Activated naive CD8-positive, alpha-beta T cell treated with anti-CD3 and anti-CD28 coated beads, Interleukin-2, amount 10 ng/mL, durations not matched to agents 7 days and 5 days (primary cell): ENCODE results near the gene C2CD2. TPM values are rescaled to one million over a fixed set of nuclear protein-coding genes. Genes with fewer than 3 reads are reported as not detected.

ENCODE experiments used
- ATAC-seq: fragments of 150-1000 bp; cut with Tn5 transposase; one replicate; pipeline ENCODE4 v1.10.0; 2021; ENCODE audit warnings: low read depth, moderate library complexity
- POLR2A ChIA-PET: fragments of 350-600 bp; sonication (Branson Sonifier 250); formaldehyde crosslinking; loops from one replicate; lab custom pipeline; 2021; ENCODE audit warnings: antibody characterized with exemption; lab: Charles Lee
- DNase-seq: peaks from one replicate; pipeline ENCODE4 v3.0.0; 2021
- H3K27ac Mint-ChIP-seq: one replicate; pipeline ENCODE4 v1.8.0; 2022; ENCODE audit warnings: mild to moderate bottlenecking, mixed read lengths
- H3K27me3 Mint-ChIP-seq: one replicate; pipeline ENCODE4 v1.8.0; 2022; ENCODE audit warnings: mild to moderate bottlenecking, moderate library complexity, mixed read lengths
- H3K36me3 Mint-ChIP-seq: one replicate; pipeline ENCODE4 v1.8.0; 2021; ENCODE audit warnings: mild to moderate bottlenecking, mixed read lengths
- H3K4me1 Mint-ChIP-seq: one replicate; pipeline ENCODE4 v1.8.0; 2021; ENCODE audit warnings: mixed read lengths
- H3K4me3 Mint-ChIP-seq: one replicate; pipeline ENCODE4 v1.8.0; 2022; ENCODE audit warnings: mild to moderate bottlenecking, moderate library complexity, mixed read lengths
- H3K9me3 Mint-ChIP-seq: one replicate; pipeline ENCODE4 v1.8.0; 2021; ENCODE audit warnings: mixed read lengths
- total RNA-seq, 2 experiments: library from RNA; stranded (reverse); gene quantifications; one replicate each; pipeline ENCODE4 v1.2.3, GENCODE V29; 2021

Gene C2CD2
- total RNA-seq, 2 experiments from 2014 or later, result 9.4 to 11.9 TPM

GRCh38 chr21:41850085-41850484, 103.7 kb downstream of the C2CD2 start:
- Mint-ChIP-seq H3K27me3 (no peaks in the 10 kb centered on the region), H3K9me3 (no peaks in the 10 kb centered on the region), H3K27ac (no peak overlapping the region), H3K4me1 (no peaks in the 10 kb centered on the region), H3K36me3 (peaks cover 2% of the 10 kb centered on the region), H3K4me3 (no peak overlapping the region)
- POLR2A ChIA-PET, result interaction anchor here (0.7 kb wide), 1 partner anchor 329 kb away, joined by 3 read pairs; no protein-coding TSS in a partner anchor
- ATAC-seq, result no peak
- no peak for DNase-seq

- no peak for ATAC-seq
- Mint-ChIP-seq H3K36me3 (peaks cover 2% of the 10 kb centered on the region), H3K4me1 (no peaks in the 10 kb centered on the region), H3K27ac (no peak overlapping the region), H3K4me3 (no peak overlapping the region), H3K27me3 (no peaks in the 10 kb centered on the region), H3K9me3 (no peaks in the 10 kb centered on the region)
- no peak for DNase-seq
- POLR2A ChIA-PET, result no interaction called here
Measured at GRCh38 chr21:41848958-41849580, 104.7 kb downstream of the C2CD2 start.

GRCh38 chr21:41848533-41848932, 105.3 kb downstream of the C2CD2 start:
- POLR2A ChIA-PET, result no interaction called here
- ATAC-seq (no peak), DNase-seq (no peak)
- H3K9me3 Mint-ChIP-seq, result no peaks in the 10 kb centered on the region
- no peak overlapping the region for H3K27ac Mint-ChIP-seq
- H3K4me3 Mint-ChIP-seq, result no peak overlapping the region
- H3K27me3 Mint-ChIP-seq, result no peaks in the 10 kb centered on the region
- H3K4me1 Mint-ChIP-seq, result no peaks in the 10 kb centered on the region
- peaks cover 2% of the 10 kb centered on the region for H3K36me3 Mint-ChIP-seq

GRCh38 chr21:41847066-41847804, 106.6 kb downstream of the C2CD2 start:
- peaks cover 5% of the 10 kb centered on the region for H3K36me3 Mint-ChIP-seq
- H3K27me3 Mint-ChIP-seq, result no peaks in the 10 kb centered on the region
- no peak overlapping the region for H3K27ac Mint-ChIP-seq
- no peak for ATAC-seq
- no peak overlapping the region for H3K4me3 Mint-ChIP-seq
- no peaks in the 10 kb centered on the region for H3K9me3 Mint-ChIP-seq
- H3K4me1 Mint-ChIP-seq, result no peaks in the 10 kb centered on the region
- DNase-seq, result no peak
- POLR2A ChIA-PET, result no interaction called here

GRCh38 chr21:41846536-41846935, 107.3 kb downstream of the C2CD2 start:
- Mint-ChIP-seq H3K4me3 (no peak overlapping the region), H3K4me1 (no peaks in the 10 kb centered on the region), H3K27me3 (no peaks in the 10 kb centered on the region), H3K9me3 (no peaks in the 10 kb centered on the region), H3K36me3 (peaks cover 7% of the 10 kb centered on the region), H3K27ac (no peak overlapping the region)
- no peak for ATAC-seq
- POLR2A ChIA-PET, result no interaction called here
- no peak for DNase-seq

GRCh38 chr21:41846033-41846317, 107.8 kb downstream of the C2CD2 start:
- ATAC-seq, result no peak
- H3K36me3 Mint-ChIP-seq, result peaks cover 12% of the 10 kb centered on the region

GRCh38 chr21:41845310-41846032, 108.3 kb downstream of the C2CD2 start:
- Mint-ChIP-seq H3K27me3 (no peaks in the 10 kb centered on the region), H3K4me3 (no peak overlapping the region), H3K27ac (no peak overlapping the region), H3K36me3 (peaks cover 13% of the 10 kb centered on the region), H3K4me1 (no peaks in the 10 kb centered on the region), H3K9me3 (peaks cover 2% of the 10 kb centered on the region)
- POLR2A ChIA-PET, result no interaction called here
- no peak for ATAC-seq
- DNase-seq, result no peak

More at GRCh38 chr21:41846033-41846317, 107.8 kb downstream of the C2CD2 start:
- H3K4me3 Mint-ChIP-seq, result no peak overlapping the region
- no peaks in the 10 kb centered on the region for H3K4me1 Mint-ChIP-seq
- H3K27ac Mint-ChIP-seq, result no peak overlapping the region
- H3K27me3 Mint-ChIP-seq, result no peaks in the 10 kb centered on the region
- DNase-seq, result no peak
- POLR2A ChIA-PET, result no interaction called here
- no peaks in the 10 kb centered on the region for H3K9me3 Mint-ChIP-seq

- DNase-seq (no peak), ATAC-seq (no peak)
- Mint-ChIP-seq H3K27me3 (no peaks in the 10 kb centered on the region), H3K4me3 (no peak overlapping the region), H3K9me3 (peaks cover 2% of the 10 kb centered on the region), H3K36me3 (peaks cover 19% of the 10 kb centered on the region), H3K4me1 (no peaks in the 10 kb centered on the region), H3K27ac (no peak overlapping the region)
- POLR2A ChIA-PET, result no interaction called here
Measured at GRCh38 chr21:41843584-41843983, 110.2 kb downstream of the C2CD2 start.

GRCh38 chr21:41840880-41841279, 112.9 kb downstream of the C2CD2 start:
- no peaks in the 10 kb centered on the region for H3K4me1 Mint-ChIP-seq
- H3K27ac Mint-ChIP-seq, result no peak overlapping the region
- H3K27me3 Mint-ChIP-seq, result no peaks in the 10 kb centered on the region
- POLR2A ChIA-PET, result no interaction called here
- no peak overlapping the region for H3K4me3 Mint-ChIP-seq
- ATAC-seq (no peak), DNase-seq (no peak)
- H3K36me3 Mint-ChIP-seq, result peaks cover 25% of the 10 kb centered on the region
- peaks cover 2% of the 10 kb centered on the region for H3K9me3 Mint-ChIP-seq

GRCh38 chr21:41839387-41840000, 114.3 kb downstream of the C2CD2 start:
- ATAC-seq, result no peak
- POLR2A ChIA-PET, result no interaction called here
- peaks cover 25% of the 10 kb centered on the region for H3K36me3 Mint-ChIP-seq
- H3K27me3 Mint-ChIP-seq, result no peaks in the 10 kb centered on the region
- DNase-seq, result no peak
- peaks cover 2% of the 10 kb centered on the region for H3K9me3 Mint-ChIP-seq
- H3K27ac Mint-ChIP-seq, result no peak overlapping the region
- no peak overlapping the region for H3K4me3 Mint-ChIP-seq
- no peaks in the 10 kb centered on the region for H3K4me1 Mint-ChIP-seq

GRCh38 chr21:41837756-41838297, 116.0 kb downstream of the C2CD2 start:
- H3K36me3 Mint-ChIP-seq, result peaks cover 23% of the 10 kb centered on the region
- POLR2A ChIA-PET, result no interaction called here
- no peaks in the 10 kb centered on the region for H3K4me1 Mint-ChIP-seq

GRCh38 chr21:41836166-41837015, 117.4 kb downstream of the C2CD2 start:
- Mint-ChIP-seq H3K4me3 (no peak overlapping the region), H3K4me1 (no peaks in the 10 kb centered on the region), H3K27me3 (no peaks in the 10 kb centered on the region), H3K27ac (no peak overlapping the region), H3K9me3 (peaks cover 2% of the 10 kb centered on the region), H3K36me3 (peaks cover 20% of the 10 kb centered on the region)
- POLR2A ChIA-PET, result no interaction called here
- no peak for DNase-seq
- no peak for ATAC-seq

More at GRCh38 chr21:41837756-41838297, 116.0 kb downstream of the C2CD2 start:
- ATAC-seq, result no peak
- H3K9me3 Mint-ChIP-seq, result peaks cover 2% of the 10 kb centered on the region
- no peak overlapping the region for H3K4me3 Mint-ChIP-seq
- H3K27me3 Mint-ChIP-seq, result no peaks in the 10 kb centered on the region
- DNase-seq, result no peak
- H3K27ac Mint-ChIP-seq, result no peak overlapping the region
